Karpas-422 (cell line): ENCODE data around the gene AIFM1. TPM values are rescaled to one million over a fixed set of nuclear protein-coding genes. Genes with fewer than 3 reads are reported as not detected.

ENCODE experiments used
- DNase-seq: peaks from one replicate; pipeline ENCODE4 v3.0.0-alpha.2; 2015
- H2AFZ ChIP-seq: fragments of 200-600 bp; sonication (generic); 2 replicates; pipeline ENCODE4 v1.6.1; 2014; ENCODE audit warnings: antibody characterized with exemption, low read length, mixed read lengths
- H3K27ac ChIP-seq: fragments of 200-600 bp; sonication (generic); 2 replicates; pipeline ENCODE4 v1.5.1; 2014; ENCODE audit warnings: mild to moderate bottlenecking, low read length, moderate library complexity
- H3K27me3 ChIP-seq: fragments of 200-600 bp; sonication (generic); 2 replicates; pipeline ENCODE4 v1.6.1; 2014; ENCODE audit warnings: low read length, mixed read lengths
- H3K36me3 ChIP-seq: fragments of 200-600 bp; sonication (generic); 2 replicates; pipeline ENCODE4 v1.6.1; 2014; ENCODE audit warnings: low read length, mixed read lengths; ENCODE audit not compliant: insufficient read depth
- H3K4me1 ChIP-seq: fragments of 200-600 bp; sonication (generic); 2 replicates; pipeline ENCODE4 v1.6.1; 2014; ENCODE audit warnings: mild to moderate bottlenecking, low read length, mixed read lengths
- H3K4me2 ChIP-seq: fragments of 200-600 bp; sonication (generic); 2 replicates; pipeline ENCODE4 v1.6.1; 2014; ENCODE audit warnings: low read length, low read depth, mild to moderate bottlenecking; ENCODE audit not compliant: poor library complexity, severe bottlenecking
- H3K4me3 ChIP-seq: fragments of 200-600 bp; sonication (generic); 2 replicates; pipeline ENCODE4 v1.5.1; 2014; ENCODE audit warnings: mild to moderate bottlenecking, antibody characterized with exemption, low read length, mixed read lengths
- H3K79me2 ChIP-seq: fragments of 200-600 bp; sonication (generic); 2 replicates; pipeline ENCODE4 v1.6.1; 2014; ENCODE audit warnings: mild to moderate bottlenecking, low read length, mixed read lengths
- H3K9ac ChIP-seq: fragments of 200-600 bp; sonication (generic); 2 replicates; pipeline ENCODE4 v1.6.0; 2014; ENCODE audit warnings: low read length
- H3K9me2 ChIP-seq: fragments of 200-600 bp; sonication (generic), shearing (Covaris generic); replicated peaks from 2 replicates; pipeline ENCODE4 v1.6.0; 2014; ENCODE audit warnings: mild to moderate bottlenecking, low read length, moderate library complexity; ENCODE audit not compliant: insufficient read depth
- H3K9me3 ChIP-seq: fragments of 300-700, 200-600 bp; sonication (generic); 2 replicates; pipeline ENCODE4 v1.6.1; 2014; ENCODE audit warnings: low read length, mixed read lengths
- H4K20me1 ChIP-seq: fragments of 200-600 bp; sonication (generic); 2 replicates; pipeline ENCODE4 v1.6.1; 2014; ENCODE audit warnings: mild to moderate bottlenecking, antibody characterized with exemption, low read length, low read depth; ENCODE audit not compliant: insufficient read depth
- total RNA-seq: library from RNA; depleted of rRNA; stranded (reverse); fragments of >200 nt; shearing (Covaris generic); gene quantifications from 2 replicates; pipeline ENCODE4 v1.2.3, GENCODE V29; 2014; ENCODE audit warnings: low replicate concordance; rRNA removed

AIFM1 gene
- total RNA-seq, 1 experiment from 2014 or later, result 25.8 TPM

DNA sequence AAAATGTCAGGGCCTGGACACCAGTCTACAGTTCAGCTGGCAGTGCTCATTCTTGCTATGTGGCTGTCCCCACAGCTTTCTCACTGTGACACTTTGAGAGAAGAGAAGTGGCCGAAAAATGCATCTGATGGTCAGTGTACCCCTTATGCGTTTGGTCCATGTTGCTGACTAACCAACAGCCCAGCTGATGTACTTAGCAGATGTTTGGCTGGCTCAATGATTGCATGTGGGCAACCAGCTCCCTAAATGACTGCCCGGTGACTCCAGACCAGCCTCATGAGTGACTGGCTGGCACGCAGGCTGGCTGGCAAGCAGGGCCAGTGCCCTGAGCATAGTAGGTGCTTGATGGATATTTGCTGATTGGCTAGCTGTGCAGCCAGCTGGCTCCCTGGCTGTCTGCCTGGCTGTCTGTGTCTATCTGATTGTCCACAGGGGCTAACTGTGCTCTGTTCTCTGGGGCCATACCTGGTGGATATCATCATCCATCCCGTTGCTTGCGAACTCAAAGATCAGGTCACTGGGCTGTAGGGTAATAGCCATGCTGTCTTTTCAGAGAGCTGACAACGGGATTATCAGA lies 84.8 kb downstream of the AIFM1 start:
- Histone ChIP-seq H2AFZ (no peak overlapping the region), H3K36me3 (no peaks in the 10 kb centered on the region), H3K4me3 (no peak overlapping the region), H3K4me1 (peaks cover 41% of the 10 kb centered on the region), H3K79me2 (peaks cover 8% of the 10 kb centered on the region), H3K9me3 (no peaks in the 10 kb centered on the region), H3K27me3 (no peaks in the 10 kb centered on the region), H4K20me1 (no peaks in the 10 kb centered on the region), H3K9ac (no peak overlapping the region), H3K4me2 (no peak overlapping the region), H3K27ac (0 out of 2 replicates have a peak overlapping the region, but pooled peaks have one; percentile 89), H3K9me2 (no peaks in the 10 kb centered on the region)
- no peak for DNase-seq

DNA sequence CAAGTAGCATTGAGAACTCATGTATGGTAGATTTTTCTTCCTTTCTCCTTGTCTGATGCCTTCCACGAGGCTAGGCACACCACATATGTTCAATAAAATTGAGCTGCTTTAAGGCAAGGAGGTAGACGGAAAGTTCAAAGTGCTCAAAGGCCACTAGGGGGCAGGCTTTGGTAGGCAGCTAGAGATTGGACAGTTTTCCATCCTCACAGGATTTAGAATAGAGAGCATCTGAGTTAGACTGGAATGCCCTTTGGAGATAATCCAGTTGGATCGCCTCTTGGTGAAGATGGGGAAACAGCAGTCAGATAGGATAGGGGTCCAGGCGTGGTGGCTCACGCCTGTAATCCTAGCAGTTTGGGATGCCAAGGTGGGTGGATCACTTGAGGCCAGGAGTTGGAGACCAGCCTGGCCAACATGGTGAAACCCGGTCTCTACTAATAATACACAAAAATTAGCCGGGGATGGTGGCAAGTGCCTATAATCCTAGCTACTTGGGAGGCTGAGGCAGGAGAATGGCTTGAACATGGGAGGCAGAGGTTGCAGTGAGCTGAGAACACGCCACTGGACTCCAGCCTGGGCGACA lies 85.7 kb downstream of the AIFM1 start:
- Histone ChIP-seq H3K4me1 (peaks cover 32% of the 10 kb centered on the region), H4K20me1 (no peaks in the 10 kb centered on the region), H3K27ac (no peak overlapping the region), H3K4me3 (no peak overlapping the region), H3K9me2 (no peaks in the 10 kb centered on the region), H3K36me3 (no peaks in the 10 kb centered on the region), H3K9me3 (no peaks in the 10 kb centered on the region), H3K79me2 (peaks cover 3% of the 10 kb centered on the region; the same call in 1 of the 2 replicates), H3K27me3 (no peaks in the 10 kb centered on the region), H3K9ac (no peak overlapping the region), H2AFZ (no peak overlapping the region), H3K4me2 (no peak overlapping the region)
- DNase-seq, result peak; percentile 88

Other genes with a start within 250 kb of the AIFM1 start
- 3.5 and 5.3 TPM in 2 replicates for gene BCORL1, start 183.2 kb downstream of the AIFM1 start, total RNA-seq
- gene ELF4, start 55.3 kb downstream of the AIFM1 start, total RNA-seq, result 29.1 and 31.7 TPM in 2 replicates
- gene RAB33A, start 6.1 kb upstream of the AIFM1 start, total RNA-seq, result 10.3 and 25.8 TPM in 2 replicates
- gene ZNF280C, start 103.1 kb upstream of the AIFM1 start, total RNA-seq, result 8.4 and 29.6 TPM in 2 replicates
- gene SLC25A14, start 174.1 kb upstream of the AIFM1 start, total RNA-seq, result 18.3 and 20.8 TPM in 2 replicates
- gene GPR119, start 219.8 kb upstream of the AIFM1 start, total RNA-seq, result not detected in 2 replicates
- gene RBMX2, start 236.1 kb upstream of the AIFM1 start, total RNA-seq, result 16.0 and 30.0 TPM in 2 replicates